CD1c-positive myeloid dendritic cell (primary cell): ENCODE data around the gene MGA.

Source experiments
- DNase-seq: peaks from one replicate; pipeline ENCODE4 v3.0.0-alpha.2; 2016; ENCODE audit errors: extremely low spot score

MGA gene

GRCh38 chr15:41782371-41783282, 122.4 kb downstream of the MGA start:
- no peak for DNase-seq

- no peak for DNase-seq
These were observed 123.1 kb downstream of the MGA start for GRCh38 chr15:41783296-41783695.

- DNase-seq, result no peak
These were observed 128.1 kb downstream of the MGA start for GRCh38 chr15:41788262-41788661.

- no peak for DNase-seq
These were observed 129.0 kb downstream of the MGA start for GRCh38 chr15:41789236-41789635.

GRCh38 chr15:41789662-41790061, 129.5 kb downstream of the MGA start:
- DNase-seq, result no peak

- DNase-seq, result no peak
These were observed 130.0 kb downstream of the MGA start for GRCh38 chr15:41790169-41790568.

GRCh38 chr15:41790756-41791546, 130.7 kb downstream of the MGA start:
- no peak for DNase-seq

- no peak for DNase-seq
These were observed 131.3 kb downstream of the MGA start for GRCh38 chr15:41791547-41791937.

- DNase-seq, result no peak
These were observed 131.9 kb downstream of the MGA start for GRCh38 chr15:41792000-41792637.

GRCh38 chr15:41794081-41794480, 133.9 kb downstream of the MGA start:
- DNase-seq, result no peak

GRCh38 chr15:41795996-41796856, 136.0 kb downstream of the MGA start:
- DNase-seq, result no peak

GRCh38 chr15:41797201-41797944, 137.2 kb downstream of the MGA start:
- DNase-seq, result no peak

GRCh38 chr15:41798607-41799487, 138.6 kb downstream of the MGA start:
- no peak for DNase-seq

GRCh38 chr15:41799488-41799805, 139.2 kb downstream of the MGA start:
- DNase-seq, result no peak

- DNase-seq, result no peak
These were observed 141.0 kb downstream of the MGA start for GRCh38 chr15:41801185-41801584.

- DNase-seq, result no peak
These were observed 141.7 kb downstream of the MGA start for GRCh38 chr15:41801850-41802455.

GRCh38 chr15:41804361-41804760, 144.2 kb downstream of the MGA start:
- DNase-seq, result no peak

- no peak for DNase-seq
These were observed 144.9 kb downstream of the MGA start for GRCh38 chr15:41804916-41805666.

- no peak for DNase-seq
These were observed 145.5 kb downstream of the MGA start for GRCh38 chr15:41805711-41806110.
